Stomach (tissue), 9 donors: Measurements from ENCODE around the gene HLA-DOA. TPM values are rescaled to one million over a fixed set of nuclear protein-coding genes. Genes with fewer than 3 reads are reported as not detected.
A peak's percentile ranks its signal among the peaks of the same experiment; 100 is the strongest.

Source experiments
- DNase-seq, 2 donors: peaks; one replicate each; pipeline versions ENCODE4 v3.0.0 to v3.0.0-alpha.2; 2013 to 2019
- H3K27ac ChIP-seq, 5 donors: fragments of 200-600 bp in 4 of 5; sonication (generic) in 4 of 5; one replicate each; pipeline ENCODE4 v1.5.1; 2013 to 2019; ENCODE audit warnings: mild to moderate bottlenecking in 1 of 5, moderate library complexity in 1 of 5
- H3K27me3 ChIP-seq, 3 donors: fragments of 200-600 bp; sonication (generic); one replicate each; pipeline ENCODE4 v1.5.1; 2017 to 2019; ENCODE audit warnings: mixed run types in 1 of 3
- H3K36me3 ChIP-seq, 4 donors: fragments of 200-600 bp; sonication (generic); 1 replicate in 3 of 4; 2 replicates in 1 of 4; pipeline ENCODE4 v1.5.1; 2016 to 2019
- H3K4me1 ChIP-seq, 4 donors: fragments of 200-600 bp; sonication (generic); one replicate each; pipeline ENCODE4 v1.5.1; 2016 to 2019
- H3K4me3 ChIP-seq, 4 donors: fragments of 200-600 bp; sonication (generic) in 3 of 4; one replicate each; pipeline ENCODE4 v1.5.1; 2016 to 2019; ENCODE audit warnings: mild to moderate bottlenecking in 1 of 4
- H3K9me3 ChIP-seq, 4 donors: fragments of 200-600 bp; sonication (generic); one replicate each; pipeline ENCODE4 v1.5.1; 2016 to 2019
- EP300 ChIP-seq: sonication (generic); formaldehyde crosslinking; IDR thresholded peaks from one replicate; pipeline ENCODE4 v1.6.1; 2017; ENCODE audit warnings: antibody characterized with exemption
- POLR2A ChIP-seq, 4 donors: fragments of 450-650 bp; IDR thresholded peaks; one replicate each; pipeline ENCODE4 v1.6.1; 2016; ENCODE audit warnings: antibody characterized with exemption in 4 of 4, control low read depth in 2 of 4, mild to moderate bottlenecking in 1 of 4, moderate library complexity in 1 of 4
- POLR2AphosphoS5 ChIP-seq, 3 donors: sonication (generic); formaldehyde crosslinking; IDR thresholded peaks; one replicate each; pipeline ENCODE4 v1.6.1; 2016; ENCODE audit warnings: antibody characterized with exemption in 3 of 3
- WGBS, 5 donors: extraction: QIAGEN DNeasy Blood & Tissue Kit in 3 of 5; methylation state at CpG; one replicate each; pipeline versions ENCODE4 v1.1.5 to v1.1.7; 2013 to 2018; 5-methylcytosine and 5-hydroxymethylcytosine counted together
- intact Hi-C: fragments of 100-400 bp; cut with DNase I; formaldehyde crosslinking; loops from one replicate; pipeline ENCODE4 v1.15.1; 2023; ENCODE audit warnings: low total_unique reads
- polyA plus RNA-seq, 3 donors: library from polyadenylated mRNA; stranded (reverse); fragments of 200-250 nt; gene quantifications; one replicate each; pipeline ENCODE4 v1.2.3, GENCODE V29; 2013
- total RNA-seq, 5 donors: library from RNA; depleted of rRNA; stranded (reverse); fragments of >200 nt; gene quantifications; one replicate each; pipeline versions ENCODE4 v1.1.0 to v1.2.3, GENCODE V29; 2014 to 2016
- TF ChIP-seq, protein P1 (sequence below), 7 experiments: fragments of 450-650 bp in 4 of 7; fragments of 200-600 bp in 3 of 7; sonication (generic) in 3 of 7; IDR thresholded peaks; one replicate each; pipeline ENCODE4 v1.5.1; 2016 to 2019; ENCODE audit warnings: antibody characterized with exemption in 7 of 7, control low read depth in 2 of 7, mild to moderate bottlenecking in 1 of 7
- donor health status: healthy with polysubstance abuse.
- donor health status: Bipolar disorder and iron deficiency.
- donor health status: healthy.

The HLA-DOA gene
- total and polyA plus RNA-seq, 8 donors: 0.45 to 3.9 (median 0.92) TPM; not detected in 1

DNA sequence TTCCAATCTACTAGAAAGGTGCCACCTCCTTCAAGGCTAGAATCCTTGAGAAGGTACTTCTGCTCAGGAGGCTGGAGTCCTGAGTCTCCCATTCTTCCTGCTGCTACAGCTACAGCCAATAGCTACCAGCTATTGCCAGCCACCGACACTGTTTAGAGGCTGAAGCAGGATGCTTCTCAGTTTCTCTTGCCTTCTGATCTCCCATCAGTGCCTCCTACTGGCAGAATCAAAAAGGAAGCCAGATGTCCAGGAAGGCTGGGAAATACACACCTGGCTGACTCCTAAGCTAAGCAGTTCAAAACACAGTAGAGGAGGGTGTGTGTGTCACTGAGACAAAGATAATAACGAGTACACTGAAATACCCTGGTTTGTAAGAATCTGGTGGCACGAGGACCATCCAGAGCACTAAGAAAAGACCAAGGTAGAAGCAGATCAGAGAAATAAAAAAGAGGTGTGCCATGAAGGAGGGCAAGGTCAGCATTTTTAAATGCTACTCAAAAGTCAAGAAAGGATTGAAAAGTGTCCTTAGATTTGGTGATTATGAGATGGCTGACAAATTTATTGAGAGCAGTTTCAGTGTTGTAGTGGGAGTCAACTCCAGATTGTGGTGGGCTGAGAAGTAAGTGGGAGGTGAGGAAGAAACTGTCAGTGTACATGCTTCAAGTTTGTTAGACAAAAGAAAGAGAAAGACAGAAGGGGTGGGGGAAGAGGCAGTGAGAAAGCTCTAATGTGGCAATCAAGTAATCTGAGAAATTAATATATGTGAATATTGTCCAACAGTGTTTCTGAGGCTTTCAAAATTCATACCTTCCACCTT, 54.2 kb downstream of the HLA-DOA start:
- Histone ChIP-seq H3K9me3 (no peaks in the 10 kb centered on the region), H3K4me1 (peaks cover 0 to 41% (median 14%) of the 10 kb centered on the region in 4 donors), H3K36me3 (peaks cover 0 to 1% (median 0%) of the 10 kb centered on the region in 4 donors), H3K4me3 (no peak overlapping the region), H3K27me3 (no peaks in the 10 kb centered on the region), H3K27ac (no peak overlapping the region)
- TF ChIP-seq POLR2A (IDR thresholded peaks at IDR 0.05) (no peak), EP300 (no peak), POLR2AphosphoS5 (IDR thresholded peaks at IDR 0.05) (no peak)
- TF ChIP-seq, protein P1, sequence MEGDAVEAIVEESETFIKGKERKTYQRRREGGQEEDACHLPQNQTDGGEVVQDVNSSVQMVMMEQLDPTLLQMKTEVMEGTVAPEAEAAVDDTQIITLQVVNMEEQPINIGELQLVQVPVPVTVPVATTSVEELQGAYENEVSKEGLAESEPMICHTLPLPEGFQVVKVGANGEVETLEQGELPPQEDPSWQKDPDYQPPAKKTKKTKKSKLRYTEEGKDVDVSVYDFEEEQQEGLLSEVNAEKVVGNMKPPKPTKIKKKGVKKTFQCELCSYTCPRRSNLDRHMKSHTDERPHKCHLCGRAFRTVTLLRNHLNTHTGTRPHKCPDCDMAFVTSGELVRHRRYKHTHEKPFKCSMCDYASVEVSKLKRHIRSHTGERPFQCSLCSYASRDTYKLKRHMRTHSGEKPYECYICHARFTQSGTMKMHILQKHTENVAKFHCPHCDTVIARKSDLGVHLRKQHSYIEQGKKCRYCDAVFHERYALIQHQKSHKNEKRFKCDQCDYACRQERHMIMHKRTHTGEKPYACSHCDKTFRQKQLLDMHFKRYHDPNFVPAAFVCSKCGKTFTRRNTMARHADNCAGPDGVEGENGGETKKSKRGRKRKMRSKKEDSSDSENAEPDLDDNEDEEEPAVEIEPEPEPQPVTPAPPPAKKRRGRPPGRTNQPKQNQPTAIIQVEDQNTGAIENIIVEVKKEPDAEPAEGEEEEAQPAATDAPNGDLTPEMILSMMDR (IDR thresholded peaks at IDR 0.05): peak in 1 of 7 experiments; percentile 0
- intact Hi-C loops: no loop called here
- DNase-seq: peak; percentile 38 to 56
- WGBS, 5 donors: 23 to 45% (median 26%) methylated on average over 3 of the region's 3 CpGs

DNA sequence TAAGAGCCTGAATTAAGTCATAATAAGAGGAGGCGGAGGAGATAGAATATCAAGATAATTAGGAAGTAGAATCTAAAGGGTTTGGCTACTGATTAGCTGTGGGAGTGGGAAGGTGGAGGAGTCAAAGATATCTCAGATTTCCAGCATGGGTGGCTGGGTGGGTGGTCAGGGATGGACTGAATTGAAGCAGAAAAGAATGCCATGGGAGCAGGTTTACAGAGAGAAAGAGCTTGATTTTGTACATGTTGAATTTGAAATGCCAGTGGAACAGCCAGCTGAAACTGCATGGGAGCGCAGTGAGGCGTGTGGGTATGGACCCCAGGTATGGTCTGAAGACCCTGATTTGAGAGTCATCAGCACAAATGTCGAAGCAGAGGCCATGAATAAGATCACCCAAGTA, 55.1 kb downstream of the HLA-DOA start:
- 91 to 94% (median 92%) methylated on average over 4 of the region's 4 CpGs for WGBS, 5 donors
- no peak overlapping the region for H3K27ac ChIP-seq
- no peaks in the 10 kb centered on the region for H3K9me3 ChIP-seq

More for the DNA sequence above, 55.1 kb downstream of the HLA-DOA start:
- H3K4me1 ChIP-seq: peaks cover 0 to 48% (median 14%) of the 10 kb centered on the region in 4 donors
- H3K4me3 ChIP-seq: no peak overlapping the region
- DNase-seq: no peak
- intact Hi-C loops: no loop called here
- peaks cover 0 to 10% (median 4%) of the 10 kb centered on the region in 4 donors for H3K36me3 ChIP-seq
- TF ChIP-seq POLR2AphosphoS5 (IDR thresholded peaks at IDR 0.05): no peak
- no peak for TF ChIP-seq POLR2A (IDR thresholded peaks at IDR 0.05)
- TF ChIP-seq, protein P1 (IDR thresholded peaks at IDR 0.05): no peak
- no peak for TF ChIP-seq EP300
- H3K27me3 ChIP-seq: no peaks in the 10 kb centered on the region

Other genes with a start within 250 kb of the HLA-DOA start
- gene HLA-DQB2, start 246.1 kb downstream of the HLA-DOA start, total RNA-seq: 1 to 10 TPM in 2 of 5 donors, not detected in 3; 1.1 to 4.9 TPM
- 1 to 10 TPM in 1 of 3 donors, not detected in 2; 1.6 TPM for gene HLA-DQB2, start 246.1 kb downstream of the HLA-DOA start, polyA plus RNA-seq
- gene HLA-DOB, start 192.6 kb downstream of the HLA-DOA start, total RNA-seq: 10 to 100 TPM in 1 of 5 donors, 1 to 10 TPM in 2, not detected in 2; 1.3 to 62.9 (median 2.9) TPM
- gene HLA-DOB, start 192.6 kb downstream of the HLA-DOA start, polyA plus RNA-seq: 1 to 10 TPM in 2 of 3 donors, under 1 TPM in 1; 0.81 to 5.0 (median 1.2) TPM
- 100 to 1,000 TPM in 1 of 5 donors, 10 to 100 TPM in 3, 1 to 10 TPM in 1; 3.8 to 449 (median 12.2) TPM for gene TAP2, start 170.9 kb downstream of the HLA-DOA start, total RNA-seq
- 10 to 100 TPM in 1 of 3 donors, 1 to 10 TPM in 2; 1.2 to 24.6 (median 4.4) TPM for gene TAP2, start 170.9 kb downstream of the HLA-DOA start, polyA plus RNA-seq
- gene PSMB8, start 165.5 kb downstream of the HLA-DOA start, total RNA-seq: 10 to 100 TPM in 3 of 5 donors, 1 to 10 TPM in 2; 2.7 to 32.1 (median 16.7) TPM
- gene PSMB8, start 165.5 kb downstream of the HLA-DOA start, polyA plus RNA-seq: 100 to 1,000 TPM in 2 of 3 donors, 10 to 100 TPM in 1; 88.6 to 177 (median 124) TPM
- 10 to 100 TPM; 16.0 to 54.7 (median 29.6) TPM for gene TAP1, start 155.9 kb downstream of the HLA-DOA start, total RNA-seq
- 100 to 1,000 TPM in 1 of 3 donors, 10 to 100 TPM in 2; 10.8 to 117 (median 15.5) TPM for gene TAP1, start 155.9 kb downstream of the HLA-DOA start, polyA plus RNA-seq
- 10 to 100 TPM in 1 of 5 donors, 1 to 10 TPM in 4; 5.4 to 18.7 (median 6.8) TPM for gene PSMB9, start 155.4 kb downstream of the HLA-DOA start, total RNA-seq
- 100 to 1,000 TPM in 1 of 3 donors, 10 to 100 TPM in 2; 33.2 to 107 (median 91.6) TPM for gene PSMB9, start 155.4 kb downstream of the HLA-DOA start, polyA plus RNA-seq
- gene HLA-DMB, start 68.6 kb downstream of the HLA-DOA start, total RNA-seq: 10 to 100 TPM in 2 of 5 donors, 1 to 10 TPM in 2, not detected in 1; 7.6 to 27.1 (median 13.4) TPM
- gene HLA-DMB, start 68.6 kb downstream of the HLA-DOA start, polyA plus RNA-seq: 10 to 100 TPM in 2 of 3 donors, 1 to 10 TPM in 1; 8.1 to 25.3 (median 11.8) TPM
- gene HLA-DMA, start 56.5 kb downstream of the HLA-DOA start, total RNA-seq: 100 to 1,000 TPM in 1 of 5 donors, 10 to 100 TPM in 2, 1 to 10 TPM in 1, under 1 TPM in 1; 0.87 to 129 (median 34.4) TPM
- gene HLA-DMA, start 56.5 kb downstream of the HLA-DOA start, polyA plus RNA-seq: 10 to 100 TPM; 15.1 to 93.2 (median 30.0) TPM
- gene BRD2, start 41.0 kb downstream of the HLA-DOA start, total RNA-seq: 100 to 1,000 TPM; 111 to 538 (median 190) TPM
- 10 to 100 TPM; 70.7 to 78.7 (median 74.4) TPM for gene BRD2, start 41.0 kb downstream of the HLA-DOA start, polyA plus RNA-seq
- gene HLA-DPA1, start 64.1 kb upstream of the HLA-DOA start, total RNA-seq: 100 to 1,000 TPM in 1 of 5 donors, 10 to 100 TPM in 3, under 1 TPM in 1; 0.29 to 171 (median 39.7) TPM
- 10 to 100 TPM; 14.3 to 34.1 (median 23.3) TPM for gene HLA-DPA1, start 64.1 kb upstream of the HLA-DOA start, polyA plus RNA-seq
- 10 to 100 TPM in 4 of 5 donors, not detected in 1; 10.7 to 46.6 (median 31.9) TPM for gene HLA-DPB1, start 66.4 kb upstream of the HLA-DOA start, total RNA-seq
- gene HLA-DPB1, start 66.4 kb upstream of the HLA-DOA start, polyA plus RNA-seq: 10 to 100 TPM; 48.3 to 62.2 (median 51.1) TPM
- gene COL11A2, start 182.9 kb upstream of the HLA-DOA start, total RNA-seq: 1 to 10 TPM in 1 of 5 donors, under 1 TPM in 2, not detected in 2; under 0.01 to 1.5 (median 0.87) TPM
- under 1 TPM in 2 of 3 donors, not detected in 1; 0.19 to 0.88 TPM for gene COL11A2, start 182.9 kb upstream of the HLA-DOA start, polyA plus RNA-seq
- gene RXRB, start 191.1 kb upstream of the HLA-DOA start, total RNA-seq: 10 to 100 TPM in 3 of 5 donors, 1 to 10 TPM in 2; 2.9 to 50.4 (median 10.7) TPM
- 10 to 100 TPM; 15.9 to 32.7 (median 17.3) TPM for gene RXRB, start 191.1 kb upstream of the HLA-DOA start, polyA plus RNA-seq
- gene SLC39A7, start 191.3 kb upstream of the HLA-DOA start, total RNA-seq: 100 to 1,000 TPM in 1 of 5 donors, 10 to 100 TPM in 3, 1 to 10 TPM in 1; 9.3 to 119 (median 75.8) TPM
- gene SLC39A7, start 191.3 kb upstream of the HLA-DOA start, polyA plus RNA-seq: 10 to 100 TPM; 33.6 to 59.8 (median 54.5) TPM
- 10 to 100 TPM in 2 of 5 donors, 1 to 10 TPM in 2, not detected in 1; 8.0 to 24.8 (median 14.5) TPM for gene HSD17B8, start 195.1 kb upstream of the HLA-DOA start, total RNA-seq
- gene HSD17B8, start 195.1 kb upstream of the HLA-DOA start, polyA plus RNA-seq: 10 to 100 TPM; 21.5 to 29.9 (median 24.5) TPM
- 100 to 1,000 TPM in 1 of 5 donors, 10 to 100 TPM in 4; 14.3 to 140 (median 20.7) TPM for gene RING1, start 198.9 kb upstream of the HLA-DOA start, total RNA-seq
- 10 to 100 TPM; 35.1 to 45.4 (median 37.4) TPM for gene RING1, start 198.9 kb upstream of the HLA-DOA start, polyA plus RNA-seq